HG02678 (cell line): ENCODE results near the gene BCAR3.

Experiments used
- ATAC-seq: cut with Tn5 transposase; IDR thresholded peaks from one replicate; pipeline ENCODE4 v1.9.1; 2021; ENCODE audit warnings: mild to moderate bottlenecking, moderate library complexity; ENCODE audit not compliant: unreplicated experiment

BCAR3 gene

DNA sequence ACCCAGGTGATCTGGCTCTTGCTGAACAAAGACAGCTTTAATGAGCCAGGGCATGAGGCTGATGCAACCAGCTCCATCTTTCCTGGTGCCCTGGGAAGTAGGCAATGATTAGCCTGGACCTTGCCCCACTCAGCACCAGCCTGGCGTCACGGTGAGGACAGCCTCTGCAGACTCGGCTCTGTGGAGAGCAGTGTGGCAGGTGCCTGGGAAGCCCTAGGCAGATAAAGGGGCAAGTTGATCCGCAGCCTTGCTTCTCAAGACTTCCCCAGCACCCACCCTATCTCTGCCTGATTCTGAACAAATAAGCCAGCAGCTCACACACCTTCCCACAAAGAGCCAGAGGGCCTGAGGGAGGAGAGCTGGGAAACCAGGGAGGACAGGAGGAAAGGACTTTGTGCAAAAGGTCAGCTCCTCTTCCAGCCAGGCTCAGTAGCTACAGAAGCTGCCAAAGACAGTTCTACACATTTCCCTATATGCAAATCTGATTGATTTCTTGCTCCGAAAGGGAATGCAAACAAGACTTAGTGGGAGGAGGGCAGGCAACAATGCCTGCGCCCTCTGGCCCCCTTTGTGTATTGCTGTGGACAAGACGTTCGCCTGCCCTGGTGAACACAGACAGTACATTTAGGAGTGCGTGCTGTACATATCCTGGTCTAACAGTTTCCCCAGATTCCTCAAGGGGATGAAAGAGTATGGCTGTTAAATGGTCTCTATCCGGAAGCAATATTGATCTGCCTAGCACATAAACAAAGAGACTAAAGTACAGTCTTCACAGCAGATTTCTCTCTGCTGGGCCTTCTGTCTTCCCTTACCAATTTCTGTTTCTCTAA is 63.8 kb downstream of the BCAR3 start:
- ATAC-seq: no peak

- ATAC-seq: no peak
Observed at GRCh38 chr1:93616996-93617669, 64.5 kb downstream of the BCAR3 start.

GRCh38 chr1:93616221-93616995 is 65.2 kb downstream of the BCAR3 start:
- ATAC-seq: no peak

DNA sequence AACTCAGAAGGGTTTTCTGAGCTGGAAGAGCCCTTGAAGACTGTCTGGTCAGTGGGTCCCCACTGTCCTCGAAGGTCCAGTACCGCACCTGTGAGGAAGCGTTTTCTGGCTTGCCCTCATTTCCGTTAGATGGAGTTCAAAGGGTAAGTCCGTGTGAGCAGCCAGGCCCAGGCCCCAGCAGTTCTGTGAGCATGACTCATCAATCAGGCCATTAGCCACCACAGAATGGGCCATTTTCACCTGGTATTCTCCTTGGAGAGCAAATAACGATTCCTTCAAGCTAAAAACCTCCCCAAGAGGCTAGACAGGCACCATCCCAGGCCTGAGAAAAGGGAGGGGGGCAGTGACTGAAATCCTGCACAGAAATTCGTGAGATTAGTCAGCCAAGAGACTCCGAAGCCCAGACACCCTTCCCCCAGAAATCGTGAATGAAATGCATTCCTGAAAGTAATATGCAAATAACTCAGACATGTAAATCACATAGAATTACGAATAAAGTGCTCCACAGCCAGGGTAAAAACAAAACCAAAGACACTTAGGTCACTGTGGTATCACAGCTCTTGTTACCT is 66.0 kb downstream of the BCAR3 start:
- ATAC-seq: peak; percentile 80

- ATAC-seq: peak; percentile 35
Observed at GRCh38 chr1:93614986-93615581, 66.6 kb downstream of the BCAR3 start.

DNA sequence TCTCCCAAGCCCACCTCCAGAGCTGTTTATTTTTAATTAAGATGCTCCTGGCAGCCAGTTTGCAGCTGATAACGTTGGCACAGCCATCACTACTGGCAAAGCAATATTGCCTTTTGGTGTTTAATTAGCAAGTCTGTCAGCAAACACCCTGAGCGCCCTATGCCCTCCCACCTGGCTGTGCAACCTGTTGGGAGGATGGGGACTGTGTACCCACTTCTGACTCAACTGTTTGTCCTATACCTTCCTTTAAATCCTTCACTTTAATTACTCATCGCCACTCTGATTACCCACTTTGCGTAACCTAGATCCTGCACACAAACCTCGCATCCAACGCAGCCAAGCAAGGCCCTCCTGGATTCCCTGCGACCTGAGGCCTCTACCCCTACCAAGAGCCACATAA is 67.1 kb downstream of the BCAR3 start:
- no peak for ATAC-seq

GRCh38 chr1:93613898-93614297 is 67.7 kb downstream of the BCAR3 start:
- ATAC-seq: no peak

DNA sequence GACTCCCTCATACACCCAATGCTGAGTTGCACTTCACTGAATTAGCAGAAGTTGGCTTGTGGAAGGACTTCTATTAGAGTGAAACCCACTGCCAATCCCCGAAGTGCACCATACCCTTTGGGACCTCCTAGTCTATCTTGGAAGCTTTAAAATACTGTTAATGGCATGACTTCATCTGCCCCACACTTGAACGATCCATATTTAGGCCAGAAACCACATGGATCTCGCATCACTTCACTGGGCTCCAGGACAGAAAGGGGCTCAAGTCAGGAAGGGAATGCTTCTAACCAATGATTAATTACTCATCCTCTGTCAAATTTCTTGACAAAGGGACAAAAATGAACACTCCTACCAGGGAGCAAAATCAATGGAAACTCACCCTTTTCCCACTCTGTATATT is 69.1 kb downstream of the BCAR3 start:
- no peak for ATAC-seq

DNA sequence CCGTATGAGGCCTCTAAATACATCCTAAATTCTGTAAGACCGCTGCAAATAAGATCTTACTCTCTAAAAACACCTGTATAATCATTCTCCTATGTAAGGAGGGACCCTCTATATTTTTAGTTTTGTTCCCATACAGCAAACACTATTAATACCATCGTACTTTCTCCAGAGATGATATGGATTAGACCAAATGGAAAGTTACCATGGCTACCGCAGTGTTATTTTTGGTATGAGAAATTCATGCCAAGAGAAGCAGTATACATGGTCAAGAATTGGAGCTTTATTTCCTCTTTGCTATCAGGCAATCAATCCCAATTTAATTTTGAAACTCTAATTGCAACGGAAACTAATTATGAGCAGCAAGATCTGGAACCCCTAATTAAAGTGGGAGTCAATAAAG is 70.0 kb downstream of the BCAR3 start:
- ATAC-seq: no peak

GRCh38 chr1:93609536-93609935 is 72.1 kb downstream of the BCAR3 start:
- no peak for ATAC-seq

DNA sequence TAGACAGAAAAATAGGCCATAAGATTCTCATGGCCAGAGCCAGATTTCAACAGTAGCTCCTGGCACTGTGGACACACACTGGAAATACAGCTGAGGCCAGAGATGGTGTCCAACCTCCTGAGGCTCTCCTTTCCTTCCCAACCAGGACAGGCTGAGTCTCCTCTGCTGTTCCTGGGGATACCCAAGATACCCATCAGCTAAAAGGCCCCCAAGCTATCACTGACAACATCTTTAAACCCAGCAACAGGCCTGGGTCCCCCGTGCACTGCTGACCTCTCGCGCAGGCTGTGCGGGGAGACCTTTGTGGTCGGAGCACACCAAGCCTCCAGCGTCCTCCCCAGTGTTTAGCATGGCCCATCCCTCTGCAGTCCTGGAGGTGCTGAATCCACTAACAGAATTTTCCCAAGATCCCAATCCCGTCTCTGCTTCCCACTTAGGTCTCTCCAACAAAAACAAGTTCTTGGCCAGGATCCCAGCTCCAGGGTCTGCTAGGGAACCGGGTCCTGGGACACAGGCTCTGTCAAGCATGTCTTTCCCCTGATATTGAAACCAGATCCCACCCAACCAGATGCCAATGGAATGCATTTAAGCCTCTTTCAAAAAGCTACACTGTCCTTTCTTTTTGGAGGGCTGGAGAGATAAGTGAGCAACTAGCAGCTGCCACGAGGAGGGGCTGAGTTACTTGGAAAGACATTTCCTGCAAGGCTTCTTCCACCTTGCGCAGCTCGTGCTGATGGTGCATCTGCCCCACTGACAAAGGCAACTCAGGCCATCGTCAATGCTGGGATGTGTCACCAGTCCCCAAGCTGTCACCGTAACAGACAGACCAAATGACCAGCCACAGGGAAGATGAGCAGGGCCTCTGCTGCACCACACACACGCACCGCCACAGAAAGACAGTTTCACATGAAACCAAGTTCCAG is 73.2 kb downstream of the BCAR3 start:
- no peak for ATAC-seq

DNA sequence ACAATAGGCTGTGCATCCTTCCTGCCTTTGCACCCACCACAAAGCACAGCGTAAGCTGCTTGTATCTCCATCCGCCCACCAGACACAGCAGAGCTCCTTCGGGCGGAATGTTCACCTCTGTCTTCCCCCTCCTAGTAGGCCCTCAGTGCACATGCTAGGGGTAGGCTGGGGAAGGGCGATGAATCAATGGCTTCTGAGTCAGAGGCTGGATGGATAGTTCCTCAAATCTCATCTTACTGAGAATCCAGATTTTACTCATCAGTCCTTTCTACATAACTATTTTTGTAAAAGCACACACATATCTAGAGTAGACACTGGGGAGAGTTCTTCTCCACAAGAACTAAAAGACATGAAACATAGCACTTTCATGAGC is 73.8 kb downstream of the BCAR3 start:
- ATAC-seq: peak; percentile 93

GRCh38 chr1:93605812-93606512 is 75.7 kb downstream of the BCAR3 start:
- no peak for ATAC-seq

GRCh38 chr1:93605026-93605568 is 76.5 kb downstream of the BCAR3 start:
- ATAC-seq: no peak

DNA sequence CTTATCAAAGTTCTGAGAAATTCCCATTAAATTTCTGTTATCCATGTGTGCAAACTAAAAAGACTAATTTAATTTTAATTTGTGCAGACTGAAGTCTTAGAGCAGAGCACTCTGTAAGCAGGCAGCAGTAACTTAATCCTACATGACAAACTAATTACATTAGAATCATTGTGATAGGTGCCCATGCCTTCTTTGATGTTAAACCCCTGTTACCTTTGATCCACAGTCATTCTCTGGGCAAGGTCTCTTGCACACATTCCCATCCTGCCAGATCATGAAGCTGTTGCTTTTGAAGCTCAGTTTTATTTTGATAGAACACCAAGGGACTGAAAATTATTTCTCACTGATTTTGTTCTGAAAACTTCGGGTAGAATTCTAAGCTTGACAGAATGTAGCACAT is 77.2 kb downstream of the BCAR3 start:
- no peak for ATAC-seq

- ATAC-seq: no peak
Observed at GRCh38 chr1:93603601-93604000, 78.0 kb downstream of the BCAR3 start.

DNA sequence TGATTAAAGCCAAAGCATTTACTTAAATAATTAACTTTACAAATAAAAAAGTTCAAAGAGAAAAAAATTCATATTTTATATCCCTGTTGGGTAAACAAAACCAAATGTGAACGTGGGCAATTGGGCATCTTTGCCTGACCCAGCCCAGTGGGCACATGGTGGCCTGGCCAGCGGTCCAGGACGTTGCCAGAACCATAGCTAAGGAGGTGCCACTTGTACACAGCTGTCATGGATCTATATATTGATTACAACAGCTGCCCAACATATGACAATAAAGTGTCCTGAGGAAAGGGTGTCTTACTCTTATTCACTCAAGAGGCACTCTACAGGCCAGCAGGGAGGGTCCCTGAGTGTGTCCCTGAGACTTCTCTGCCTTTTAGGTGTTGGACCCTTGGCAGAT is 78.5 kb downstream of the BCAR3 start:
- no peak for ATAC-seq

- ATAC-seq: no peak
Observed at GRCh38 chr1:93602101-93602500, 79.5 kb downstream of the BCAR3 start.

- no peak for ATAC-seq
Observed at GRCh38 chr1:93601686-93602085, 80.0 kb downstream of the BCAR3 start.
